Ectodermal cell (in vitro differentiated cells): ENCODE data around the gene MICAL2.

ENCODE experiments used
- H3K27ac ChIP-seq: 2 replicates; pipeline ENCODE4 v1.7.0; 2013; ENCODE audit warnings: mild to moderate bottlenecking, low read depth, low read length; ENCODE audit not compliant: insufficient read depth, poor library complexity, severe bottlenecking
- H3K27me3 ChIP-seq: 2 replicates; pipeline ENCODE4 v1.7.0; 2013; ENCODE audit warnings: mild to moderate bottlenecking, low read length; ENCODE audit not compliant: insufficient read depth, control insufficient read depth, poor library complexity, severe bottlenecking
- H3K36me3 ChIP-seq: one replicate; pipeline ENCODE4 v1.7.0; 2013; ENCODE audit warnings: low read length; ENCODE audit not compliant: control insufficient read depth, insufficient read depth
- H3K4me1 ChIP-seq: one replicate; pipeline ENCODE4 v1.7.0; 2013; ENCODE audit warnings: low read length; ENCODE audit not compliant: control insufficient read depth, insufficient read depth
- H3K4me3 ChIP-seq: 2 replicates; pipeline ENCODE4 v1.7.0; 2013; ENCODE audit warnings: low read depth, low read length, control low read depth; ENCODE audit not compliant: insufficient read depth
- H3K9me3 ChIP-seq: 2 replicates; pipeline ENCODE4 v1.7.0; 2013; ENCODE audit warnings: mild to moderate bottlenecking, low read length, moderate library complexity; ENCODE audit not compliant: control insufficient read depth
- WGBS, 2 experiments: methylation state at CpG; one replicate each; pipeline ENCODE4 v1.1.7; 2013; ENCODE audit warnings: missing lambda C conversion rate in 2 of 2; 5-methylcytosine and 5-hydroxymethylcytosine counted together

Gene MICAL2

DNA sequence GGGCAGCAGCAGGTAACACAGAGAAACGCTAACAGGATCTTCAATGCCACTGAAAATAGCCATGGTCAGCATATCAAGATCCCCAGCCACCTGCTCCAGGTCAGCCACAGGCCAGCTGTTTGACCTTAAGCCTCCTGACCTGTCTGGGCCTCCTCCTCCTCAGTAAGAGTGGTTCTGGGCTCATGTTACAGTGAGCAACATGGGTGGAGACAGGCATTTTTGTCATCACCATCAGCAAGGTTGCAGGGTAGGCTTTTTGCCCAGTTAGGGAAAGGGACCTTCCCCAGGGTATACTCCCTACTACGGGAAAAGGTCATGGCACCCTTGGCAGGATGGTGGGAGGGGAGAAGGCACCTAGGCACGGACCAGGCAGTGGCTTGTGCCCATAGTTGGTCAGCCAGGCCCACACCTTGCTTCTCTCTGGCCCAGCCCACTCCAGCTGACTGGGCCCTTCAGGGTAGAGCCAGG lies 135.2 kb downstream of the MICAL2 start:
- Histone ChIP-seq H3K4me3 (no peak overlapping the region), H3K27ac (no peak overlapping the region), H3K4me1 (peaks cover 14% of the 10 kb centered on the region), H3K36me3 (no peaks in the 10 kb centered on the region), H3K9me3 (no peaks in the 10 kb centered on the region), H3K27me3 (no peaks in the 10 kb centered on the region)
- WGBS, 2 experiments: 86 to 87% methylated on average over 3 of the region's 3 CpGs

DNA sequence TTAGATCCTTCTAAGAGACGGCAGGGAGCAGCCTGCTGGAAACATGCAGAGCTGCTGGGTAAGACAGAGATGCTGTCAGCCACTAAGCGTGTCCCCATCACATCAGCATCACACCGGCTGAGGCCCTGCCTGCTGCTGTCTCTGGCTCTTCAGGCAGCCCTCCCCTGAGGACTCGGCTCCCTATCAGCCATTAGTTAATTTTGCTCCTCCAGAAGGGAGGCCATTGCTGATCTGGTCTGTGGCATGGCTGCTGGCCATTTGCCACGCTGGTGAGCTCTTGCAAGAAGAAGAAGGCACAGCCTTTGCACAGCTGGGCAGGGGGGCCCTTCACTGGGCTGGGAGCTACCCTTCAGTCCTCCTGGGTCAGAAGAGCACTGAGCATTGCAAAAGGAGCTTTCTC lies 135.8 kb downstream of the MICAL2 start:
- Histone ChIP-seq H3K27me3 (no peaks in the 10 kb centered on the region), H3K9me3 (no peaks in the 10 kb centered on the region), H3K36me3 (no peaks in the 10 kb centered on the region), H3K4me3 (no peak overlapping the region), H3K27ac (no peak overlapping the region), H3K4me1 (peaks cover 16% of the 10 kb centered on the region)
- WGBS, 2 experiments: 92 to 96% methylated on average over 5 of the region's 5 CpGs

- no peak overlapping the region for H3K4me3 ChIP-seq
- H3K9me3 ChIP-seq: no peaks in the 10 kb centered on the region
- H3K4me1 ChIP-seq: peaks cover 24% of the 10 kb centered on the region
- no peaks in the 10 kb centered on the region for H3K36me3 ChIP-seq
- H3K27ac ChIP-seq: no peak overlapping the region
- 96% methylated on average over 4 of the region's 4 CpGs for WGBS, 2 experiments
- H3K27me3 ChIP-seq: no peaks in the 10 kb centered on the region
Measured at GRCh38 chr11:12246989-12247388, 136.6 kb downstream of the MICAL2 start.

DNA sequence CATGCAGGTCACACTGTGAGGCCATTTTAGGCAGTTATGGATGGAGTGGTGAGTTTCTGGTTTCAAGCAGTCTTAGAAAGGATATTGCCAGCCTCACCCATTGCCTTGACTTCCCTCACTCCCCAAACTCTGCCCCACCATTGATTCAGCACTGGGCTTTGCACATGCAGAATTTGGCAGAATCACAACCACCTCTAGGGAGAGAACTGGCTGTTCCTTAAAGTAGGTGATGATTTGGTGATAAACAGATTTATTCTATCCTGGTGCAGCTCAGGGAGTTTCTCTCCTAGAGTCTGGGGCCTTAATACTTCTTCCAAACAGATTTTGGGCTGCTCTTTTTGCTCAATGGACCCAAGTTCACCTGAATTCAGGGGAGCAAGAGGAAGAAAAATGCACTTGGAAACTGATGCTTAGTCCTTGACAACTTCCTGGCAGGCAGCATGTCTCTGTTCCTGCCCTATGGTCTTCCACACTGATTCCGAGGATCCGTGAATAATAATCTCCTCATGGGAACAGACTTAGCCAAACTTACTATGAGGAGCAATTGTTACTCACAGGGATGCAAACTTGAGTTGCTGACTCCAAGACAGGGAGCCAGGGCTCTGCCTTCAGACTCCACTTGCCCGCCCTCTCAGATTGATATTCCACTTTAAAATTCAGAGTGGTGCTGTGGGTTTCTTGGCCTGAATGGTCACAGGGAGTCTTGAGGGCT lies 137.3 kb downstream of the MICAL2 start:
- WGBS, 2 experiments: 93 to 95% methylated on average over 3 of the region's 3 CpGs
- no peaks in the 10 kb centered on the region for H3K27me3 ChIP-seq
- peaks cover 24% of the 10 kb centered on the region for H3K4me1 ChIP-seq
- no peak overlapping the region for H3K4me3 ChIP-seq
- H3K36me3 ChIP-seq: no peaks in the 10 kb centered on the region
- no peaks in the 10 kb centered on the region for H3K9me3 ChIP-seq
- no peak overlapping the region for H3K27ac ChIP-seq

DNA sequence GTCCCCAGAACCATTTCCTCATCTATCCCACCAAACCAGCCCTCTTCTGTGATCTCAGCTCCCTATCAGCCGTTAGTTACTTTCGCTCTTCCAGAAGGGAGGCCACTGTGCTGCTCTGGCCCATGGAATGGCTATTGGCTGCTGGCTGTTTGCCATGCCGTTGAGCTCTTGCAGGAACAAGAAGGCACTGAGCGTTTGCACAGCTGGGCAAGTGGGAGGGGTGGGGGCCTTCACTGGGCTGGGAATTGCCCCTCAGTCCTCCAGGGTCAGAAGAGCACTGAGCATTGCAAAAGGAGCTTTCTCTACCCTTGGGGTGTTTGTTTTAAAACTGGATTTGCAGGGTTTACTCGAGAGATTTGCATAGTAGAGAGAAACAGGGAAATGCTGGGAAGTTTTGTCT lies 137.9 kb downstream of the MICAL2 start:
- no peaks in the 10 kb centered on the region for H3K9me3 ChIP-seq
- H3K27ac ChIP-seq: no peak overlapping the region
- H3K4me1 ChIP-seq: peaks cover 24% of the 10 kb centered on the region
- H3K4me3 ChIP-seq: no peak overlapping the region
- no peaks in the 10 kb centered on the region for H3K27me3 ChIP-seq
- H3K36me3 ChIP-seq: no peaks in the 10 kb centered on the region
- WGBS, 2 experiments: 54 to 57% methylated on average over 5 of the region's 5 CpGs

DNA sequence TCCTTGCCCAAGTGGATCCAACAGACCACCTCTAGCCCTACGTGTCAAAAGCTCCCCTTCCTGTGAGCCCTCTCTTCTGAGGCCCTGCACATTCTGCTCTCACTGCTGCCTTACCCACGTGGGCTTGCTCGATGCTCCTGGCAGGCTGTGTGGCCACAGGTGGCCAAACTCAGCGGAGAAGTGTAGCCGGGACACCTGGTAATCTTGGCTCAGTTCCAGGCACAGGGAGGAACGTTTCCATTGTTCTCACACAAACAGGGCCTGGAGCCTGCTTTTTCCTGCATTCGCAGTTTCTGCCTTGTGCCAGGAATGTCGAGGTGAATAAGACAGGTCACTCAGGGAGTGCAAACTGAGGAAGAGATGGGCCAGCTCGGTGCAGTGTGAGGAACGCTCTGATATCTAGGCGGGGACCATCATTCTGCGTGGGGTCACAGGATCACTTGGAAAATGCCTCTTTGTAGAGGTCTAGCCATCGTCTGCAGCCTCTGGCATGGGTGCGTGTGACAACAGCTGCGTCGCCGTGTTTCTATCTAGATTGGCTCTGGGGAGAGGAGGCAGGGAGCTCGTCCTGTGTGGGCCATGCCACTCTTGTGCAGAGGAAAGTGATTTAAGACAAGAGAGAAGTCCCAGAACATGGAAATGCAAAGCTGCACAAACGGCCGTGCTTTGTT lies 139.3 kb downstream of the MICAL2 start:
- H3K27me3 ChIP-seq: no peaks in the 10 kb centered on the region
- H3K36me3 ChIP-seq: no peaks in the 10 kb centered on the region
- H3K9me3 ChIP-seq: no peaks in the 10 kb centered on the region
- 88% methylated on average over 20 of the region's 20 CpGs for WGBS, 2 experiments
- no peak overlapping the region for H3K4me3 ChIP-seq
- peaks cover 24% of the 10 kb centered on the region for H3K4me1 ChIP-seq
- no peak overlapping the region for H3K27ac ChIP-seq

DNA sequence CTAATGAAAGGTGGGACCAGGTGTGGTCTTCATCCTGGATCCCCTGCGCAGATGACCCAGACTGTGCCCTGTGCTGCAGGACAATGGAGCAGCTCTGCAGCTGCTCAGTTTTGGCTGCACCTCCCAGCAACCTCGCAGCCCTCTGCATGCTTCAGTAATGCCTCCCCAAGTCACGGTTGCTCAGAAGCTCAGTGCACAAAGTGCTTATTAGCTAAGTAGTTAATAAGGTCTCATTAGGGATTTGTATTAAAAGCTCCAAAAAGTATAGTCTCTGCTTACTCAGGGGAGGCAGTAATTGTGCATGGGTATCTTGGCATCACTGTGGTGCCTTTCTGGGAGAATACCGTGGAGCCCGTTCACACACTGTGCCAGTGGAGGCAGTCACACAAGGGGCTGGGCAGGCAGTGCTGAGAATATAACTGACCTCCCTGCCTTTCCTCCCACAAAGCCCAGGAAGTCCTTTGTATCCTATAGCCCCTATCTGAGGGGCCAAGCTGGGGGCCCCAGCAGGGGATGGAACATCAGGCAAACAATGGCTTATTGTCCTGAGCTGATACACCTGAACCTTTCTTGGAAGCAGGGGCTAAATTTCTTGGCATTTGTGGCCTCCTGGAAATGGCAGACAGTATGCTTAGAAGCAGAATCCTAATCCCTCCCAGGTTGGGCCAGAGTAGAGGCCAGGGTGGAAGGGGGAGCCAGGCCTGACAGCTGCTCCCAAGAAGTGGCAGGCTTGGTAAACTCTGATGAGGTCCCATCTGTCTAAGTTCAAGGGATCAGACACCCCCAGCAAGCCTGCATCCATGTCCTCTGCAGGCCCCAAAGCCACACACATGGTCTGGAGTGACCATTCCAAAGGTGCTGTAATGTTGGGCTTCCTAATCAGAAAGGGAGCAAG lies 141.5 kb downstream of the MICAL2 start:
- Histone ChIP-seq H3K4me1 (peaks cover 18% of the 10 kb centered on the region), H3K36me3 (no peaks in the 10 kb centered on the region), H3K27ac (no peak overlapping the region), H3K27me3 (no peaks in the 10 kb centered on the region), H3K4me3 (no peak overlapping the region), H3K9me3 (no peaks in the 10 kb centered on the region)
- WGBS, 2 experiments: 50 to 52% methylated on average over 5 of the region's 5 CpGs

DNA sequence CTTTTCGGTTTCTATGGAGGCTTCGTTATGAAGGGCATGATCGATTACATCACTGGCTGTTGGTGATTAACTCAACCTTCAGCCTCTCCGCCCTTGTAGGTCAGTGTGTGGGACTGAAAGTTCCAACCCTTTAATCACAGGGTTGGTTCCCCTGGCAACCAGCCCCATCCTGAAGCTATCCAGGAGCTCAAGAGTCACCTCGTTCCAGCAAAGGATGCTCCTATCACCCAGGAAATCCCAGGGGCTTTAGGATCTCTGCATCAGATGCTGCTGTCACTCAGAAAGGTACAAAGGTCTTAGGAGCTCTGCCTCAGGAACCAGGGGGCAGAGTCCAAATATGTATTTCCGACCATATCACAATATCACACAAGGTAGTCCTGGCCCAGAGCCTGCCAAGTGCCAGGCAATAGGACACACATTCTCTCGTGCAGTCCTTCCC lies 143.5 kb downstream of the MICAL2 start:
- no peaks in the 10 kb centered on the region for H3K36me3 ChIP-seq
- no peak overlapping the region for H3K27ac ChIP-seq
- H3K27me3 ChIP-seq: no peaks in the 10 kb centered on the region
- 91 to 95% methylated on average over 7 of the region's 7 CpGs for WGBS, 2 experiments
- H3K4me1 ChIP-seq: peaks cover 10% of the 10 kb centered on the region
- no peaks in the 10 kb centered on the region for H3K9me3 ChIP-seq
- no peak overlapping the region for H3K4me3 ChIP-seq

- H3K27me3 ChIP-seq: no peaks in the 10 kb centered on the region
- H3K27ac ChIP-seq: no peak overlapping the region
- no peaks in the 10 kb centered on the region for H3K9me3 ChIP-seq
- no peaks in the 10 kb centered on the region for H3K36me3 ChIP-seq
- no peaks in the 10 kb centered on the region for H3K4me1 ChIP-seq
- 89 to 90% methylated on average over 3 of the region's 3 CpGs for WGBS, 2 experiments
- no peak overlapping the region for H3K4me3 ChIP-seq
Measured at GRCh38 chr11:12258451-12258850, 148.1 kb downstream of the MICAL2 start.

- Histone ChIP-seq H3K27me3 (no peaks in the 10 kb centered on the region), H3K4me1 (no peaks in the 10 kb centered on the region), H3K4me3 (no peak overlapping the region), H3K27ac (no peak overlapping the region), H3K36me3 (no peaks in the 10 kb centered on the region), H3K9me3 (no peaks in the 10 kb centered on the region)
- 92 to 95% methylated on average over 7 of the region's 7 CpGs for WGBS, 2 experiments
Measured at GRCh38 chr11:12259956-12260355, 149.6 kb downstream of the MICAL2 start.
